Stimulated activated CD8-positive, alpha-beta memory T cell treated with anti-CD3 and anti-CD28 coated beads, Interleukin-7, amount 100 ng/mL, for 1 hour (primary cell): Measurements from ENCODE around the gene POLG.
"Not testable (repeated sequence)": the region's sequence is repeated elsewhere in the genome, so short reads cannot be mapped to it uniquely, and the experiment has no call there.

ENCODE experiments used
- DNase-seq, 2 donors: peaks; one replicate each; pipeline ENCODE4 v3.0.0-alpha.2; 2020; ENCODE audit warnings: low read depth in 2 of 2

The POLG gene

DNA sequence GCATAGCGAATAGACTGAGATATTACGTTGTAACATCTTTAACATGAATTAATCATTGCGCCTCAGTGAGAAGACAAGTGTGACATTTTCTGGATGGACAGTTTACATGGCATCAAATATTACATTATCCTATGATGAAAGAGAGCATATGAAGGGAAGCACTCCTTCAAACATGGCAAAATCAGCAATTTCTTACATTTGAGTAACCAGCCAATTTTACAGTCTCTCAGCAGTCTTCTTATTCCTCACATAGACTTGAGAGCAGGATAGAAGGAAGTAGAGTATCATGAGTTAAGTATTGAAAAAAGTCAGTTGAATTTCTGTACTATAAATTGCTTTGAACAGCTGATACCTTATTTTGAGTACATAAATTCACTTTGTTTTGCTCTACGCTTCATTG is 52.0 kb downstream of the POLG start:
- DNase-seq: no peak

DNA sequence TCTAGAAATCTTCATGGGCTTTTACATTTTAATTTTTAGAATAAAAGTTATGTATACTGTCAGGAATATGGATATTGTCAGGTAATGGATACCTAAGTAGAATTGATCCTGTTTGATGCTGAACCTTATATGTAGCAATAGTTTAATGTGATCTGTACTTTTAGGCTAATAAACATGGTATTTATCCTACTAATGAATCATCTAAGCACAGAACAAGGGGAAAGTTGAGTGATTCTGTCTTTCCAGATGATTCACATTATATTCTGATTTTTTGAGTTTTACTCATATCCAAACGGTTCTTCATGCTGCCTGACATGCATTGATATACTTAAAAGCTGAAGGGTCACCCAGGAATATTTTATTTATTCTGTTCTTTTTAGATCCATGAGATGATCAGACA is 56.3 kb downstream of the POLG start:
- no peak for DNase-seq

- not testable (repeated sequence) for DNase-seq
Measured at GRCh38 chr15:89277281-89277680, 57.3 kb downstream of the POLG start.
